GM19023 (cell line): ENCODE results near the gene LCE6A.

Experiments used
- ATAC-seq: cut with Tn5 transposase; IDR thresholded peaks from one replicate; pipeline ENCODE4 v1.9.1; 2021; ENCODE audit warnings: mild to moderate bottlenecking, moderate library complexity; ENCODE audit not compliant: unreplicated experiment

The LCE6A gene

GRCh38 chr1:152842556-152842955 is at the start of gene LCE6A:
Gene LCE6A, plus strand, starts transcription at chr1:152842856. Its CDS starts 665 bp downstream, at chr1:152843521.
- no peak for ATAC-seq

- ATAC-seq: no peak
These were observed 47.0 kb upstream of the LCE6A start for GRCh38 chr1:152795686-152796085.

GRCh38 chr1:152796421-152796820 is 46.2 kb upstream of the LCE6A start, which contains the start of gene LCE1D:
Gene LCE1D, plus strand, starts transcription at chr1:152796721. Its CDS starts 1,074 bp downstream, at chr1:152797795.
- no peak for ATAC-seq

GRCh38 chr1:152801333-152801732 is 41.3 kb upstream of the LCE6A start:
- no peak for ATAC-seq

GRCh38 chr1:152806576-152806975 is 36.1 kb upstream of the LCE6A start, which contains the start of gene LCE1C:
Gene LCE1C, minus strand, starts transcription at chr1:152806651. Its CDS starts 1,173 bp downstream, at chr1:152805478.
- ATAC-seq: no peak

- ATAC-seq: no peak
These were observed 31.6 kb upstream of the LCE6A start for GRCh38 chr1:152811050-152811449.

GRCh38 chr1:152811671-152812070 is 31.0 kb upstream of the LCE6A start, which contains the start of gene LCE1B:
Gene LCE1B, plus strand, starts transcription at chr1:152811971. Its CDS starts 476 bp downstream, at chr1:152812447.
- no peak for ATAC-seq

GRCh38 chr1:152817309-152817708 is 25.3 kb upstream of the LCE6A start:
- ATAC-seq: no peak

- no peak for ATAC-seq
These were observed 19.4 kb upstream of the LCE6A start for GRCh38 chr1:152823294-152823693.

GRCh38 chr1:152824964-152825363 is 17.7 kb upstream of the LCE6A start:
- no peak for ATAC-seq

- no peak for ATAC-seq
These were observed 15.5 kb upstream of the LCE6A start, which contains the start of gene LCE1A for GRCh38 chr1:152827173-152827572. Gene LCE1A, plus strand, starts transcription at chr1:152827473. Its CDS starts 0 bp downstream, at chr1:152827473.

- ATAC-seq: no peak
These were observed 5.8 kb upstream of the LCE6A start for GRCh38 chr1:152836870-152837269.

- ATAC-seq: no peak
These were observed 13.0 kb downstream of the LCE6A start for GRCh38 chr1:152855661-152856060.

GRCh38 chr1:152858062-152858461 is 15.4 kb downstream of the LCE6A start:
- ATAC-seq: no peak

- no peak for ATAC-seq
These were observed 17.0 kb downstream of the LCE6A start, which contains the start of gene LCE7A for GRCh38 chr1:152859696-152860095. Gene LCE7A, plus strand, starts transcription at chr1:152859996. Its CDS starts 702 bp downstream, at chr1:152860698.

GRCh38 chr1:152860129-152860528 is 17.5 kb downstream of the LCE6A start:
- no peak for ATAC-seq

GRCh38 chr1:152861374-152861773 is 18.7 kb downstream of the LCE6A start:
- no peak for ATAC-seq

- no peak for ATAC-seq
These were observed 21.8 kb downstream of the LCE6A start for GRCh38 chr1:152864443-152864842.

- ATAC-seq: no peak
These were observed 23.7 kb downstream of the LCE6A start for GRCh38 chr1:152866321-152866720.

GRCh38 chr1:152869808-152870419 is 27.3 kb downstream of the LCE6A start:
- ATAC-seq: no peak

- ATAC-seq: no peak
These were observed 28.4 kb downstream of the LCE6A start for GRCh38 chr1:152870831-152871730.

- ATAC-seq: no peak
These were observed 29.1 kb downstream of the LCE6A start for GRCh38 chr1:152871731-152872126.
